Upper lobe of right lung (tissue), 1 donor: ENCODE results near the gene PRSS2. TPM values are rescaled to one million over a fixed set of nuclear protein-coding genes. Genes with fewer than 3 reads are reported as not detected.
A peak's percentile ranks its signal among the peaks of the same experiment; 100 is the strongest.

Source experiments
- ATAC-seq: fragments of 200-7000 bp; cut with Tn5 transposase; one replicate; pipeline ENCODE4 v1.9.1; 2020; ENCODE audit warnings: mild to moderate bottlenecking, moderate library complexity
- DNase-seq: peaks from one replicate; pipeline ENCODE4 v3.0.0-alpha.2; 2020
- H3K27ac ChIP-seq: fragments of 200-600 bp; one replicate; pipeline ENCODE4 v1.8.0; 2022
- H3K27me3 ChIP-seq: fragments of 200-600 bp; one replicate; pipeline ENCODE4 v1.8.0; 2022; ENCODE audit warnings: mild to moderate bottlenecking
- H3K36me3 ChIP-seq: fragments of 200-600 bp; one replicate; pipeline ENCODE4 v1.8.0; 2022
- H3K4me1 ChIP-seq: fragments of 200-600 bp; one replicate; pipeline ENCODE4 v1.8.0; 2022
- H3K4me3 ChIP-seq: fragments of 200-600 bp; one replicate; pipeline ENCODE4 v1.8.0; 2022; ENCODE audit warnings: mild to moderate bottlenecking
- H3K9me3 ChIP-seq: fragments of 200-600 bp; one replicate; pipeline ENCODE4 v1.8.0; 2022
- intact Hi-C: fragments of 100-400 bp; cut with DNase I; formaldehyde crosslinking; loops from one replicate; pipeline ENCODE4 v1.11.0; 2022
- total RNA-seq: library from RNA; stranded (reverse); fragmentation: NEBNext Ultra II Directional; extraction: Animal tissue kit (Norgen Biotek cat#: 25700); gene quantifications from one replicate; pipeline ENCODE4 v1.2.1, GENCODE V29; 2021
- TF ChIP-seq, protein P1 (sequence below): fragments of 200-600 bp; IDR thresholded peaks from one replicate; pipeline ENCODE4 v1.8.0; 2022; ENCODE audit warnings: antibody characterized with exemption
- donor health status: DM: no; HTN: yes; CAD: no; lungs with severe emphysema.

Gene PRSS2
- total RNA-seq, 1 donor from 2014 or later: not detected

GRCh38 chr7:142787034-142787768 is 16.4 kb downstream of the PRSS2 start:
- DNase-seq (no peak), ATAC-seq (no peak)
- intact Hi-C loops: loop anchor here (10.0 kb wide), 1 partner anchor 162 kb away; no protein-coding TSS in a partner anchor
- H3K27me3 ChIP-seq: no peaks in the 10 kb centered on the region
- no peaks in the 10 kb centered on the region for H3K9me3 ChIP-seq
- TF ChIP-seq, protein P1, sequence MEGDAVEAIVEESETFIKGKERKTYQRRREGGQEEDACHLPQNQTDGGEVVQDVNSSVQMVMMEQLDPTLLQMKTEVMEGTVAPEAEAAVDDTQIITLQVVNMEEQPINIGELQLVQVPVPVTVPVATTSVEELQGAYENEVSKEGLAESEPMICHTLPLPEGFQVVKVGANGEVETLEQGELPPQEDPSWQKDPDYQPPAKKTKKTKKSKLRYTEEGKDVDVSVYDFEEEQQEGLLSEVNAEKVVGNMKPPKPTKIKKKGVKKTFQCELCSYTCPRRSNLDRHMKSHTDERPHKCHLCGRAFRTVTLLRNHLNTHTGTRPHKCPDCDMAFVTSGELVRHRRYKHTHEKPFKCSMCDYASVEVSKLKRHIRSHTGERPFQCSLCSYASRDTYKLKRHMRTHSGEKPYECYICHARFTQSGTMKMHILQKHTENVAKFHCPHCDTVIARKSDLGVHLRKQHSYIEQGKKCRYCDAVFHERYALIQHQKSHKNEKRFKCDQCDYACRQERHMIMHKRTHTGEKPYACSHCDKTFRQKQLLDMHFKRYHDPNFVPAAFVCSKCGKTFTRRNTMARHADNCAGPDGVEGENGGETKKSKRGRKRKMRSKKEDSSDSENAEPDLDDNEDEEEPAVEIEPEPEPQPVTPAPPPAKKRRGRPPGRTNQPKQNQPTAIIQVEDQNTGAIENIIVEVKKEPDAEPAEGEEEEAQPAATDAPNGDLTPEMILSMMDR: no peak
- no peaks in the 10 kb centered on the region for H3K36me3 ChIP-seq
- no peak overlapping the region for H3K27ac ChIP-seq
- no peaks in the 10 kb centered on the region for H3K4me1 ChIP-seq
- no peak overlapping the region for H3K4me3 ChIP-seq

DNA sequence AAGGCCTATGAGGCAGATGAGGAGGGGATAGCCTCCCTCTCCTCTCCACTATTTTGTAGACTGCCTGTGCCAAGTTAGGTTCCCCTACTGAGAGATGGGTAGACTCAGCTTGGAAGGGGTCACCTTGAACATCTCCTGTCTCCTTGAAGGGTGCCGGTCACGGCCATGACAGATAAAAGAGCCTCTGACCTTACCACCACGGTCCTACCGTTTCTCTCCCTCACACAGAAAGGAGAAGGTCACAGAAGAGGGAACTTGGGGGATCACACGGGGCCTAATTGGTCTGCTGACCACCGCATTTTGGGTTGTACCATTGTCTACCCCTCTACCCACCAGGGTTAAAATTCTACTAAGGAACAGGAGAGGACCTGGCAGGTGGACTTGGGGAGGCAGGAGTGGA is 17.0 kb downstream of the PRSS2 start:
- intact Hi-C loops: loop anchor here (10.0 kb wide), 1 partner anchor 163 kb away; no protein-coding TSS in a partner anchor
- TF ChIP-seq, protein P1: no peak
- no peaks in the 10 kb centered on the region for H3K4me1 ChIP-seq
- H3K27me3 ChIP-seq: no peaks in the 10 kb centered on the region
- DNase-seq: no peak
- no peak for ATAC-seq
- no peaks in the 10 kb centered on the region for H3K36me3 ChIP-seq
- H3K27ac ChIP-seq: no peak overlapping the region
- H3K9me3 ChIP-seq: no peaks in the 10 kb centered on the region
- H3K4me3 ChIP-seq: peak overlapping the region; percentile 16

- ATAC-seq: no peak
- peak overlapping the region; percentile 16 for H3K4me3 ChIP-seq
- H3K4me1 ChIP-seq: no peaks in the 10 kb centered on the region
- no peaks in the 10 kb centered on the region for H3K27me3 ChIP-seq
- H3K36me3 ChIP-seq: no peaks in the 10 kb centered on the region
- no peak for DNase-seq
- no peaks in the 10 kb centered on the region for H3K9me3 ChIP-seq
- no peak overlapping the region for H3K27ac ChIP-seq
- TF ChIP-seq, protein P1: no peak
- intact Hi-C loops: loop anchor here (10.0 kb wide), 1 partner anchor 164 kb away; no protein-coding TSS in a partner anchor
These were observed 17.8 kb downstream of the PRSS2 start for GRCh38 chr7:142788303-142789289.

GRCh38 chr7:142789441-142789840 is 18.7 kb downstream of the PRSS2 start:
- DNase-seq: no peak
- intact Hi-C loops: loop anchor here (10.0 kb wide), 1 partner anchor 165 kb away; no protein-coding TSS in a partner anchor
- H3K36me3 ChIP-seq: no peaks in the 10 kb centered on the region
- no peaks in the 10 kb centered on the region for H3K4me1 ChIP-seq
- H3K9me3 ChIP-seq: no peaks in the 10 kb centered on the region
- peak overlapping the region; percentile 16 for H3K4me3 ChIP-seq
- no peak for ATAC-seq
- TF ChIP-seq, protein P1: no peak
- no peak overlapping the region for H3K27ac ChIP-seq
- peaks cover 2% of the 10 kb centered on the region for H3K27me3 ChIP-seq

DNA sequence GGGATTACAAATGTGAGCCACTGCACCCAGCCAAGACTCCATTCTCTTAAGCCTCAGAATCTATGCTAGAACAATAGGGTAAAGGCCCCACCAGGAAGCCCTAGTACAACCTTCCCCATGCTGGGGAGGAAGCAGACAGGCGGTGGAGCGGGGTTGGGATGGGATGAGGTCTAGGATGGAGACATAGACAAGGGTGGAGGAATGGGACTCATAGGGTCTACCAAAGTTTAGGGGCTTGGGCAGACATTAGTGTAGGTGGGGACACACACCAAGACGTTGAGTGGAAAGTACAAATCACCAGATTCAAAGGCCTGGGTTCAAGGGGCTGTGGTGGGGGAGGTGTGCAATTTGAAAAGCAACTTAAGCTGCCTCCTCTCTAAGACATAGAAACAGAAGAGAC is 19.3 kb downstream of the PRSS2 start:
- H3K4me3 ChIP-seq: no peak overlapping the region
- H3K27me3 ChIP-seq: peaks cover 8% of the 10 kb centered on the region
- TF ChIP-seq, protein P1: no peak
- DNase-seq (no peak), ATAC-seq (no peak)
- H3K9me3 ChIP-seq: no peaks in the 10 kb centered on the region
- H3K36me3 ChIP-seq: no peaks in the 10 kb centered on the region
- intact Hi-C loops: no loop called here
- no peak overlapping the region for H3K27ac ChIP-seq
- H3K4me1 ChIP-seq: no peaks in the 10 kb centered on the region
